SK-N-SH treated with all-trans-retinoic acid at 6 μM for 48 hours (cell line): ENCODE data around the gene OGDHL.

Source experiments
- BACH2 ChIP-seq: fragments of 250-450 bp; sonication (Bioruptor Pico); IDR thresholded peaks from 2 replicates; pipeline ENCODE4 v1.9.0; 2021; ENCODE audit warnings: mild to moderate bottlenecking, borderline replicate concordance
- OSR1 ChIP-seq: fragments of 250-450 bp; sonication (Bioruptor Pico); IDR thresholded peaks from 2 replicates; pipeline ENCODE4 v1.8.0; 2022; ENCODE audit warnings: moderate library complexity, mild to moderate bottlenecking, inconsistent platforms
- PPARA ChIP-seq: fragments of 250-450 bp; sonication (Bioruptor Pico); IDR thresholded peaks from 2 replicates; pipeline ENCODE4 v1.5.0; 2020; ENCODE audit warnings: mild to moderate bottlenecking, borderline replicate concordance
- RARB ChIP-seq: fragments of 250-450 bp; sonication (Bioruptor Pico); IDR thresholded peaks from 2 replicates; pipeline ENCODE4 v1.8.0; 2021; ENCODE audit warnings: mild to moderate bottlenecking, moderate library complexity
- SNAI2 ChIP-seq: fragments of 250-450 bp; sonication (Bioruptor Pico); IDR thresholded peaks from 2 replicates; pipeline ENCODE4 v1.5.0; 2020; ENCODE audit warnings: mild to moderate bottlenecking, moderate library complexity
- TCF4 ChIP-seq: fragments of 250-450 bp; sonication (Bioruptor Pico); IDR thresholded peaks from 2 replicates; pipeline ENCODE4 v1.8.0; 2021; ENCODE audit warnings: mild to moderate bottlenecking, moderate library complexity, borderline replicate concordance
- ZFP30 ChIP-seq: fragments of 450-650 bp; formaldehyde crosslinking; IDR thresholded peaks from 2 replicates; pipeline ENCODE4 v1.5.0; 2022; ENCODE audit warnings: mild to moderate bottlenecking, moderate library complexity
- TF ChIP-seq, protein P1 (sequence below): fragments of 250-450 bp; sonication (Bioruptor Pico); IDR thresholded peaks from 2 replicates; pipeline ENCODE4 v1.5.1; 2021; ENCODE audit warnings: mild to moderate bottlenecking, moderate library complexity
- TF ChIP-seq, protein P2 (sequence below): fragments of 250-450 bp; sonication (Bioruptor Pico); IDR thresholded peaks from 2 replicates; pipeline ENCODE4 v1.8.0; 2021; ENCODE audit warnings: low read depth, mild to moderate bottlenecking, moderate library complexity, borderline replicate concordance

- TF ChIP-seq RARB (CRISPR knock-in tag) (no peak), TCF4 (no peak), SNAI2 (CRISPR knock-in tag) (no peak), OSR1 (no peak), PPARA (CRISPR knock-in tag) (no peak), BACH2 (CRISPR knock-in tag) (no peak), ZFP30 (no peak)
- TF ChIP-seq, protein P1, sequence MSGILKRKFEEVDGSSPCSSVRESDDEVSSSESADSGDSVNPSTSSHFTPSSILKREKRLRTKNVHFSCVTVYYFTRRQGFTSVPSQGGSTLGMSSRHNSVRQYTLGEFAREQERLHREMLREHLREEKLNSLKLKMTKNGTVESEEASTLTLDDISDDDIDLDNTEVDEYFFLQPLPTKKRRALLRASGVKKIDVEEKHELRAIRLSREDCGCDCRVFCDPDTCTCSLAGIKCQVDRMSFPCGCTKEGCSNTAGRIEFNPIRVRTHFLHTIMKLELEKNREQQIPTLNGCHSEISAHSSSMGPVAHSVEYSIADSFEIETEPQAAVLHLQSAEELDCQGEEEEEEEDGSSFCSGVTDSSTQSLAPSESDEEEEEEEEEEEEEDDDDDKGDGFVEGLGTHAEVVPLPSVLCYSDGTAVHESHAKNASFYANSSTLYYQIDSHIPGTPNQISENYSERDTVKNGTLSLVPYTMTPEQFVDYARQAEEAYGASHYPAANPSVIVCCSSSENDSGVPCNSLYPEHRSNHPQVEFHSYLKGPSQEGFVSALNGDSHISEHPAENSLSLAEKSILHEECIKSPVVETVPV = no peak
- TF ChIP-seq, protein P2, sequence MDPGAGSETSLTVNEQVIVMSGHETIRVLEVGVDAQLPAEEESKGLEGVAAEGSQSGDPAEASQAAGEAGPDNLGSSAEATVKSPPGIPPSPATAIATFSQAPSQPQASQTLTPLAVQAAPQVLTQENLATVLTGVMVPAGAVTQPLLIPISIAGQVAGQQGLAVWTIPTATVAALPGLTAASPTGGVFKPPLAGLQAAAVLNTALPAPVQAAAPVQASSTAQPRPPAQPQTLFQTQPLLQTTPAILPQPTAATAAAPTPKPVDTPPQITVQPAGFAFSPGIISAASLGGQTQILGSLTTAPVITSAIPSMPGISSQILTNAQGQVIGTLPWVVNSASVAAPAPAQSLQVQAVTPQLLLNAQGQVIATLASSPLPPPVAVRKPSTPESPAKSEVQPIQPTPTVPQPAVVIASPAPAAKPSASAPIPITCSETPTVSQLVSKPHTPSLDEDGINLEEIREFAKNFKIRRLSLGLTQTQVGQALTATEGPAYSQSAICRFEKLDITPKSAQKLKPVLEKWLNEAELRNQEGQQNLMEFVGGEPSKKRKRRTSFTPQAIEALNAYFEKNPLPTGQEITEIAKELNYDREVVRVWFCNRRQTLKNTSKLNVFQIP (CRISPR knock-in tag) = no peak
Observed at GRCh38 chr10:49745756-49746155, 16.4 kb downstream of the OGDHL start.
